GM12878 (cell line): Measurements from ENCODE around the gene OR13J1. TPM values are rescaled to one million over a fixed set of nuclear protein-coding genes. Genes with fewer than 3 reads are reported as not detected.

Source experiments
- ATAC-seq: fragments of 200-7000 bp; cut with Tn5 transposase; 3 replicates; pipeline ENCODE4 v1.9.1; 2020; ENCODE audit warnings: mild to moderate bottlenecking, moderate library complexity
- BruUV-seq: library from RNA; stranded (reverse); fragments of 400-500 nt; replicated peaks from 2 replicates; lab custom pipeline; 2021; lab: Mats Ljungman, UMichigan
- CTCF ChIA-PET: fragments of 300-600 bp; sonication (Branson Sonifier 250); formaldehyde crosslinking; extraction: SDS; loops from one replicate; lab custom pipeline; 2021; ENCODE audit warnings: inconsistent platforms; lab: Yijun Ruan, JAX
- POLR2A ChIA-PET: fragments of 350-600 bp; formaldehyde crosslinking; extraction: SDS; loops from one replicate; lab custom pipeline; 2021; ENCODE audit warnings: inconsistent platforms; lab: Charles Lee
- RAD21 ChIA-PET: fragments of 300-600 bp; sonication (Branson Sonifier 250); formaldehyde crosslinking; loops from one replicate; lab custom pipeline; 2023; ENCODE audit warnings: antibody characterized with exemption; ENCODE audit not compliant: unreplicated experiment; lab: Charles Lee
- SMC1A ChIA-PET: fragments of 300-600 bp; sonication (Branson Sonifier 250); formaldehyde crosslinking; loops from one replicate; lab custom pipeline; 2023; ENCODE audit not compliant: unreplicated experiment, uncharacterized antibody; lab: Charles Lee
- DNase-seq: peaks from one replicate; pipeline ENCODE4 v3.0.0-alpha.2; 2011; ENCODE audit warnings: low read depth, low spot score
- FAIRE-seq: peaks from 3 replicates; lab custom pipeline; 2011; peaks lifted over from hg19 to GRCh38; lab: Jason Lieb, UNC
- H2AFZ ChIP-seq: 2 replicates; pipeline ENCODE4 v1.6.0; 2011; ENCODE audit warnings: low read depth, low read length, control low read depth; ENCODE audit not compliant: control insufficient read depth
- H3K27ac ChIP-seq: 2 replicates; pipeline ENCODE4 v1.5.1; 2011; ENCODE audit warnings: control low read depth; ENCODE audit not compliant: control insufficient read depth, insufficient read depth
- H3K27me3 ChIP-seq, 2 experiments: replicated peaks in 1 of 2; 2 replicates each; pipeline versions ENCODE4 v1.6.0 to v1.6.1; 2011; ENCODE audit warnings: low read length in 1 of 2; ENCODE audit not compliant: control insufficient read depth in 2 of 2, insufficient read depth in 2 of 2
- H3K36me3 ChIP-seq, 2 experiments: 2 replicates each; pipeline ENCODE4 v1.5.1; 2011; ENCODE audit warnings: low read length in 1 of 2; ENCODE audit not compliant: control insufficient read depth in 2 of 2, insufficient read depth in 2 of 2
- H3K4me1 ChIP-seq: 2 replicates; pipeline ENCODE4 v1.6.1; 2011; ENCODE audit warnings: mild to moderate bottlenecking, low read length, moderate library complexity, mixed read lengths; ENCODE audit not compliant: control insufficient read depth, insufficient read depth
- H3K4me2 ChIP-seq: 2 replicates; pipeline ENCODE4 v1.6.0; 2011; ENCODE audit warnings: control low read depth; ENCODE audit not compliant: control insufficient read depth, insufficient read depth
- H3K4me3 ChIP-seq: fragments of 200-600 bp; sonication (generic); 2 replicates; pipeline ENCODE4 v1.5.1; 2016
- H3K79me2 ChIP-seq: 2 replicates; pipeline ENCODE4 v1.6.0; 2011; ENCODE audit warnings: low read length; ENCODE audit not compliant: control insufficient read depth, insufficient read depth
- H3K9ac ChIP-seq: 2 replicates; pipeline ENCODE4 v1.8.0; 2011; ENCODE audit warnings: low read length, control low read depth, mixed read lengths; ENCODE audit not compliant: control insufficient read depth, insufficient read depth
- H3K9me3 ChIP-seq: replicated peaks from 3 replicates; pipeline ENCODE4 v1.5.1; 2011; ENCODE audit warnings: mild to moderate bottlenecking, low read length; ENCODE audit not compliant: control insufficient read depth, insufficient read depth
- H4K20me1 ChIP-seq: 2 replicates; pipeline ENCODE4 v1.6.0; 2011; ENCODE audit not compliant: control insufficient read depth, insufficient read depth
- ATF7 ChIP-seq: fragments of 450-650 bp; IDR thresholded peaks from 2 replicates; pipeline ENCODE4 v1.6.1; 2016; ENCODE audit warnings: low read depth, mild to moderate bottlenecking
- BHLHE40 ChIP-seq, 2 experiments: fragments of 450-650 bp in 1 of 2; IDR thresholded peaks; 2 replicates each; pipeline ENCODE4 v1.6.1; 2011 to 2017; ENCODE audit warnings: low read depth in 2 of 2, borderline replicate concordance in 1 of 2, improper control_type of control experiment in 1 of 2, low read length in 1 of 2, mild to moderate bottlenecking in 1 of 2
- IKZF1 ChIP-seq: fragments of 450-650 bp; conservative IDR thresholded peaks from 2 replicates; pipeline ENCODE4 v1.6.1; 2017; ENCODE audit warnings: antibody characterized with exemption, mild to moderate bottlenecking
- SPI1 ChIP-seq: IDR thresholded peaks from 2 replicates; pipeline ENCODE4 v1.6.1; 2011; ENCODE audit warnings: low read depth, mild to moderate bottlenecking, low read length, moderate library complexity, borderline replicate concordance; ENCODE audit not compliant: insufficient read depth
- YY1 ChIP-seq: IDR thresholded peaks from 2 replicates; pipeline ENCODE4 v1.6.1; 2011; ENCODE audit warnings: low read depth, mild to moderate bottlenecking, low read length
- WGBS: methylation state at CpG from one replicate; pipeline ENCODE4 v1.1.6; 2016; ENCODE audit warnings: low lambda C conversion rate; ENCODE audit not compliant: insufficient replicate concordance, insufficient coverage; ENCODE audit errors: missing lambda C conversion rate; 5-methylcytosine and 5-hydroxymethylcytosine counted together
- in situ Hi-C: fragments of 300-500 bp; cut with MboI; formaldehyde crosslinking; loops from 9 replicates; pipeline ENCODE4 v1.14.3; 2018; ENCODE audit warnings: mixed read lengths
- intact Hi-C: fragments of 100-400 bp; cut with micrococcal nuclease; formaldehyde crosslinking; loops from one replicate; pipeline ENCODE4 v1.14.2; 2022; ENCODE audit not compliant: unreplicated experiment
- polyA plus RNA-seq, 11 experiments: library from polyadenylated mRNA; depleted of rRNA in 4 of 11; unstranded in 6 of 11; stranded (reverse) in 5 of 11; fragments of >200 nt; fragmentation: Nextera tagmentation in 4 of 11; fragmentation: Illumina TruSeq in 1 of 11; extraction: Ambion mirVana in 4 of 11; extraction: Trizol in 1 of 11; gene quantifications; 1 replicate in 1 of 11; 2 replicates in 10 of 11; pipeline versions ENCODE4 v1.2.1 to v1.2.3, GENCODE V29; 2011 to 2016; ENCODE audit warnings: inconsistent platforms in 2 of 11, missing spikeins in 2 of 11, low read depth in 1 of 11
- total RNA-seq, 4 experiments: library from RNA; depleted of rRNA in 3 of 4; stranded (reverse); fragments of >200 nt in 3 of 4; fragmentation: Illumina TruSeq in 1 of 4; extraction: Trizol in 1 of 4; gene quantifications; 2 replicates each; pipeline versions ENCODE4 v1.2.1 to v1.2.3, GENCODE V29; 2013 to 2021
- TF ChIP-seq, protein P1 (sequence below): fragments of 450-650 bp; IDR thresholded peaks from 2 replicates; pipeline ENCODE4 v1.6.1; 2017; ENCODE audit warnings: mild to moderate bottlenecking, moderate library complexity
- TF ChIP-seq, protein P2 (sequence below): fragments of 450-650 bp; formaldehyde crosslinking; IDR thresholded peaks from 2 replicates; pipeline ENCODE4 v1.5.0; 2022; ENCODE audit warnings: mild to moderate bottlenecking, missing genetic modification characterization

The OR13J1 gene
- total and polyA plus RNA-seq, 10 of the 15 experiments (the other 5 are each of a cell fraction or from before 2014, with no cell fraction given) = not detected

DNA sequence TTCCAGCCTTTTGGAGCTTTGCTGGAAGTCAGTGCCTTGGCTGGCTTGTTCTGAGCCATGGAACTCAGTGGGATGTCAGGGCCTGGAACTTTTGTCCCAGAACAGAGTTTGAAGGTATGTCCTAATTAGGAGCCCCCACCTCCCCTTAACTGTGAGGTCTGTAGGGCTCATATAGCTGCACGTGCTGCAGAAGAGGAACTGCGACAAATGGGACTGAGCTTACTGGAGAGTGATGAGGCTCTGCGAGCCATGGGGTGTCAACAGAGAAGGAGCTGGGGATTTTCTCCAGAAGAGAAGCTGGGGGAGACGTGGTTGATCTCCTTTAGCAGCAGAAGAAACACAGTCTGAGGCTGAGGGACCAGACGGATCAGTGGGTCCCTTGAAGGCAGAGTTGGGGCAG is 30.3 kb downstream of the OR13J1 start:
- no peak overlapping the region for H3K4me2 ChIP-seq
- ChIA-PET SMC1A (interaction anchor here (0.8 to 2.5 kb wide), 2 partner anchors 12 to 42 kb away, joined by 3 to 9 read pairs; no protein-coding TSS in a partner anchor), RAD21 (interaction anchor here (1.0 to 1.9 kb wide), 4 partner anchors 11 to 42 kb away, joined by 3 to 8 read pairs (median 3); partner anchors contain the start of genes FAM221B, HINT2 and TMEM8B), CTCF (interaction anchor here (0.6 to 1.5 kb wide), 5 partner anchors 9 to 50 kb away, joined by 3 to 6 read pairs (median 4); no protein-coding TSS in a partner anchor), POLR2A (interaction anchor here (0.6 to 0.7 kb wide), 2 partner anchors 8 to 9 kb away, joined by 3 read pairs; no protein-coding TSS in a partner anchor)
- BruUV-seq = no TSS peak
- no peak overlapping the region for H3K4me3 ChIP-seq
- intact Hi-C loops (no loop called here), in situ Hi-C loops (no loop called here)
- no peaks in the 10 kb centered on the region for H3K27me3 ChIP-seq
- FAIRE-seq (no peak), DNase-seq (no peak), ATAC-seq (no peak)
- no peaks in the 10 kb centered on the region for H4K20me1 ChIP-seq
- H2AFZ ChIP-seq = no peak overlapping the region
- H3K36me3 ChIP-seq = no peaks in the 10 kb centered on the region
- WGBS = 38% methylated on average over 5 of the region's 5 CpGs
- TF ChIP-seq BHLHE40 (IDR thresholded peaks at IDR 0.05; ENCODE audit: borderline replicate concordance in 1 of 2, low read depth in 2 of 2, low read length in 1 of 2) (peak; percentile 88 to 91), SPI1 (peak; percentile 84; the same call in 1 of the 2 replicates), ATF7 (no peak), IKZF1 (0 out of 2 replicates have a peak, but pooled peaks have one; percentile 9)
- H3K79me2 ChIP-seq = no peaks in the 10 kb centered on the region
- no peaks in the 10 kb centered on the region for H3K9me3 ChIP-seq
- no peak overlapping the region for H3K27ac ChIP-seq
- peaks cover 50% of the 10 kb centered on the region for H3K4me1 ChIP-seq
- no peak overlapping the region for H3K9ac ChIP-seq

DNA sequence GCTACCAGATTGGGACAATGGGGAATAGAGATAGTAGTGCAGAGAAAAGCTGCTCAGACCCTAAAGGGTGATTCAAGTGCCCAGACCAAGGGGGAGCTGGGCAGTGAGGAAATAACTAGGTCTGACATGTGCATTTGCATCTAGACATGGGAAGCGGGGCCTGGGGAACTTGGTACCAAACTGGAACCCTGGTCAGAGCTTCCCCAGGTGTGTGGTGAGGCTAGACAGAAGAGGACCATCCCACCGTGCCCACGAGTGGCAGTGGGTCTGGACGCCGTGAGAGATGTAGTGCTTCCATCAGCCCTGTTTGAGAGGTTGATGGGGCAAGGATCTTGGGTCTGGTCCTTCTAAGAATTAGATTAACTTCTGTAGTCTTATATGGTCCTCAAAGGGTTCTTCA is 33.6 kb downstream of the OR13J1 start:
- no peak for FAIRE-seq
- Histone ChIP-seq H3K9ac (no peak overlapping the region), H3K36me3 (no peaks in the 10 kb centered on the region), H3K9me3 (no peaks in the 10 kb centered on the region), H3K4me2 (no peak overlapping the region), H3K27ac (no peak overlapping the region), H4K20me1 (no peaks in the 10 kb centered on the region), H3K4me3 (no peak overlapping the region), H3K4me1 (peaks cover 37% of the 10 kb centered on the region), H2AFZ (no peak overlapping the region), H3K27me3 (no peaks in the 10 kb centered on the region), H3K79me2 (no peaks in the 10 kb centered on the region)
- in situ Hi-C loops (no loop called here), intact Hi-C loops (no loop called here)
- ATAC-seq = no peak
- SMC1A ChIA-PET = interaction anchor here (1.4 to 8.9 kb wide), 5 partner anchors 9 to 178 kb away, joined by 3 to 118 read pairs (median 9); no protein-coding TSS in a partner anchor
- POLR2A ChIA-PET = interaction anchor here (0.8 to 6.2 kb wide), 2 partner anchors 8 to 108 kb away, joined by 3 to 80 read pairs; no protein-coding TSS in a partner anchor
- RAD21 ChIA-PET = interaction anchor here (1.3 to 4.4 kb wide), 3 partner anchors 11 to 47 kb away, joined by 5 to 21 read pairs (median 8); no protein-coding TSS in a partner anchor
- CTCF ChIA-PET = interaction anchor here (0.9 to 7.8 kb wide), 7 partner anchors 9 to 49 kb away, joined by 3 to 59 read pairs (median 14); partner anchors contain the start of genes HINT2 and SPAG8
- 82% methylated on average over 5 of the region's 5 CpGs for WGBS
- BruUV-seq = no TSS peak
- DNase-seq = no peak
- TF ChIP-seq, protein P1, sequence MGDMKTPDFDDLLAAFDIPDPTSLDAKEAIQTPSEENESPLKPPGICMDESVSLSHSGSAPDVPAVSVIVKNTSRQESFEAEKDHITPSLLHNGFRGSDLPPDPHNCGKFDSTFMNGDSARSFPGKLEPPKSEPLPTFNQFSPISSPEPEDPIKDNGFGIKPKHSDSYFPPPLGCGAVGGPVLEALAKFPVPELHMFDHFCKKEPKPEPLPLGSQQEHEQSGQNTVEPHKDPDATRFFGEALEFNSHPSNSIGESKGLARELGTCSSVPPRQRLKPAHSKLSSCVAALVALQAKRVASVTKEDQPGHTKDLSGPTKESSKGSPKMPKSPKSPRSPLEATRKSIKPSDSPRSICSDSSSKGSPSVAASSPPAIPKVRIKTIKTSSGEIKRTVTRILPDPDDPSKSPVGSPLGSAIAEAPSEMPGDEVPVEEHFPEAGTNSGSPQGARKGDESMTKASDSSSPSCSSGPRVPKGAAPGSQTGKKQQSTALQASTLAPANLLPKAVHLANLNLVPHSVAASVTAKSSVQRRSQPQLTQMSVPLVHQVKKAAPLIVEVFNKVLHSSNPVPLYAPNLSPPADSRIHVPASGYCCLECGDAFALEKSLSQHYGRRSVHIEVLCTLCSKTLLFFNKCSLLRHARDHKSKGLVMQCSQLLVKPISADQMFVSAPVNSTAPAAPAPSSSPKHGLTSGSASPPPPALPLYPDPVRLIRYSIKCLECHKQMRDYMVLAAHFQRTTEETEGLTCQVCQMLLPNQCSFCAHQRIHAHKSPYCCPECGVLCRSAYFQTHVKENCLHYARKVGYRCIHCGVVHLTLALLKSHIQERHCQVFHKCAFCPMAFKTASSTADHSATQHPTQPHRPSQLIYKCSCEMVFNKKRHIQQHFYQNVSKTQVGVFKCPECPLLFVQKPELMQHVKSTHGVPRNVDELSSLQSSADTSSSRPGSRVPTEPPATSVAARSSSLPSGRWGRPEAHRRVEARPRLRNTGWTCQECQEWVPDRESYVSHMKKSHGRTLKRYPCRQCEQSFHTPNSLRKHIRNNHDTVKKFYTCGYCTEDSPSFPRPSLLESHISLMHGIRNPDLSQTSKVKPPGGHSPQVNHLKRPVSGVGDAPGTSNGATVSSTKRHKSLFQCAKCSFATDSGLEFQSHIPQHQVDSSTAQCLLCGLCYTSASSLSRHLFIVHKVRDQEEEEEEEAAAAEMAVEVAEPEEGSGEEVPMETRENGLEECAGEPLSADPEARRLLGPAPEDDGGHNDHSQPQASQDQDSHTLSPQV = no peak
- TF ChIP-seq, protein P2, sequence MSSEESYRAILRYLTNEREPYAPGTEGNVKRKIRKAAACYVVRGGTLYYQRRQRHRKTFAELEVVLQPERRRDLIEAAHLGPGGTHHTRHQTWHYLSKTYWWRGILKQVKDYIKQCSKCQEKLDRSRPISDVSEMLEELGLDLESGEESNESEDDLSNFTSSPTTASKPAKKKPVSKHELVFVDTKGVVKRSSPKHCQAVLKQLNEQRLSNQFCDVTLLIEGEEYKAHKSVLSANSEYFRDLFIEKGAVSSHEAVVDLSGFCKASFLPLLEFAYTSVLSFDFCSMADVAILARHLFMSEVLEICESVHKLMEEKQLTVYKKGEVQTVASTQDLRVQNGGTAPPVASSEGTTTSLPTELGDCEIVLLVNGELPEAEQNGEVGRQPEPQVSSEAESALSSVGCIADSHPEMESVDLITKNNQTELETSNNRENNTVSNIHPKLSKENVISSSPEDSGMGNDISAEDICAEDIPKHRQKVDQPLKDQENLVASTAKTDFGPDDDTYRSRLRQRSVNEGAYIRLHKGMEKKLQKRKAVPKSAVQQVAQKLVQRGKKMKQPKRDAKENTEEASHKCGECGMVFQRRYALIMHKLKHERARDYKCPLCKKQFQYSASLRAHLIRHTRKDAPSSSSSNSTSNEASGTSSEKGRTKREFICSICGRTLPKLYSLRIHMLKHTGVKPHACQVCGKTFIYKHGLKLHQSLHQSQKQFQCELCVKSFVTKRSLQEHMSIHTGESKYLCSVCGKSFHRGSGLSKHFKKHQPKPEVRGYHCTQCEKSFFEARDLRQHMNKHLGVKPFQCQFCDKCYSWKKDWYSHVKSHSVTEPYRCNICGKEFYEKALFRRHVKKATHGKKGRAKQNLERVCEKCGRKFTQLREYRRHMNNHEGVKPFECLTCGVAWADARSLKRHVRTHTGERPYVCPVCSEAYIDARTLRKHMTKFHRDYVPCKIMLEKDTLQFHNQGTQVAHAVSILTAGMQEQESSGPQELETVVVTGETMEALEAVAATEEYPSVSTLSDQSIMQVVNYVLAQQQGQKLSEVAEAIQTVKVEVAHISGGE = no peak
- TF ChIP-seq YY1 = no peak
